IgD-negative memory B cell (primary cell): ENCODE results near the gene NUTF2. TPM values are rescaled to one million over a fixed set of nuclear protein-coding genes. Genes with fewer than 3 reads are reported as not detected.
"Not testable (repeated sequence)": the region's sequence is repeated elsewhere in the genome, so short reads cannot be mapped to it uniquely, and the experiment has no call there.

Experiments
- H3K27ac Mint-ChIP-seq, 3 donors: one replicate each; pipeline ENCODE4 v1.8.0; 2020 to 2022; ENCODE audit warnings: mild to moderate bottlenecking in 3 of 3, mixed read lengths in 3 of 3, moderate library complexity in 1 of 3
- H3K27me3 Mint-ChIP-seq: one replicate; pipeline ENCODE4 v1.8.0; 2021; ENCODE audit warnings: mixed read lengths
- H3K36me3 Mint-ChIP-seq: one replicate; pipeline ENCODE4 v1.8.0; 2020; ENCODE audit warnings: mild to moderate bottlenecking, mixed read lengths
- H3K4me1 Mint-ChIP-seq, 3 donors: one replicate each; pipeline ENCODE4 v1.8.0; 2020 to 2022; ENCODE audit warnings: mixed read lengths in 3 of 3, mild to moderate bottlenecking in 1 of 3
- H3K4me3 Mint-ChIP-seq, 4 donors: one replicate each; pipeline ENCODE4 v1.8.0; 2020 to 2022; ENCODE audit warnings: mild to moderate bottlenecking in 4 of 4, mixed read lengths in 4 of 4, moderate library complexity in 3 of 4
- H3K9me3 Mint-ChIP-seq, 3 donors: one replicate each; pipeline ENCODE4 v1.8.0; 2020 to 2021; ENCODE audit warnings: mixed read lengths in 3 of 3, mild to moderate bottlenecking in 1 of 3
- polyA plus RNA-seq: library from polyadenylated mRNA; unstranded; fragments of 300-500 nt; fragmentation: Illumina TruSeq; gene quantifications from one replicate; pipeline ENCODE4 v1.2.3, GENCODE V29; 2021

Gene NUTF2
- polyA plus RNA-seq, 1 donor from 2014 or later = 111 TPM

GRCh38 chr16:67825119-67825518 lies 21.6 kb upstream of the NUTF2 start:
- Mint-ChIP-seq H3K27me3 (no peaks in the 10 kb centered on the region), H3K27ac (no peak overlapping the region), H3K4me1 (peaks cover 0 to 3% (median 0%) of the 10 kb centered on the region in 3 donors), H3K4me3 (no peak overlapping the region), H3K9me3 (no peaks in the 10 kb centered on the region), H3K36me3 (peaks cover 1% of the 10 kb centered on the region)

GRCh38 chr16:67825906-67826305 lies 20.8 kb upstream of the NUTF2 start:
- no peak overlapping the region for H3K27ac Mint-ChIP-seq
- H3K4me3 Mint-ChIP-seq = no peak overlapping the region
- no peaks in the 10 kb centered on the region for H3K27me3 Mint-ChIP-seq
- peaks cover 0 to 3% (median 0%) of the 10 kb centered on the region in 3 donors for H3K4me1 Mint-ChIP-seq
- no peaks in the 10 kb centered on the region for H3K36me3 Mint-ChIP-seq
- no peaks in the 10 kb centered on the region for H3K9me3 Mint-ChIP-seq

- no peaks in the 10 kb centered on the region for H3K9me3 Mint-ChIP-seq
- no peaks in the 10 kb centered on the region for H3K36me3 Mint-ChIP-seq
- H3K4me3 Mint-ChIP-seq = no peak overlapping the region
- no peaks in the 10 kb centered on the region for H3K27me3 Mint-ChIP-seq
- peak overlapping the region in 1 of 3 donors; percentile 55 for H3K27ac Mint-ChIP-seq
- peaks cover 0 to 11% (median 6%) of the 10 kb centered on the region in 3 donors for H3K4me1 Mint-ChIP-seq
Observed at GRCh38 chr16:67828651-67829050, 18.1 kb upstream of the NUTF2 start.

- no peaks in the 10 kb centered on the region for H3K36me3 Mint-ChIP-seq
- H3K27me3 Mint-ChIP-seq = no peaks in the 10 kb centered on the region
- H3K4me1 Mint-ChIP-seq = peaks cover 5 to 11% (median 7%) of the 10 kb centered on the region in 3 donors
- peak overlapping the region; percentile 81 to 92 (median 90) for H3K4me3 Mint-ChIP-seq
- peak overlapping the region in 1 of 3 donors; percentile 89 for H3K27ac Mint-ChIP-seq
- H3K9me3 Mint-ChIP-seq = no peaks in the 10 kb centered on the region
Observed at GRCh38 chr16:67833030-67833414, 13.7 kb upstream of the NUTF2 start.

- Mint-ChIP-seq H3K27me3 (no peaks in the 10 kb centered on the region), H3K9me3 (no peaks in the 10 kb centered on the region), H3K4me1 (peaks cover 5 to 11% (median 7%) of the 10 kb centered on the region in 3 donors), H3K27ac (peak overlapping the region; percentile 61 to 89 (median 69)), H3K36me3 (no peaks in the 10 kb centered on the region), H3K4me3 (peak overlapping the region; percentile 90 to 93 (median 91))
Observed at GRCh38 chr16:67833415-67834241, 13.1 kb upstream of the NUTF2 start.

- no peaks in the 10 kb centered on the region for H3K27me3 Mint-ChIP-seq
- H3K9me3 Mint-ChIP-seq = no peaks in the 10 kb centered on the region
- no peaks in the 10 kb centered on the region for H3K36me3 Mint-ChIP-seq
- H3K4me3 Mint-ChIP-seq = peak overlapping the region; percentile 90 to 93 (median 91)
- H3K27ac Mint-ChIP-seq = peak overlapping the region in 2 of 3 donors; percentile 39 to 69
- peaks cover 5 to 11% (median 7%) of the 10 kb centered on the region in 3 donors for H3K4me1 Mint-ChIP-seq
Observed at GRCh38 chr16:67834242-67834614, 12.5 kb upstream of the NUTF2 start.

- H3K4me1 Mint-ChIP-seq = peaks cover 12 to 14% (median 13%) of the 10 kb centered on the region in 3 donors
- not testable (repeated sequence) for H3K27ac Mint-ChIP-seq, H3K36me3 Mint-ChIP-seq, H3K27me3 Mint-ChIP-seq, H3K9me3 Mint-ChIP-seq, H3K4me3 Mint-ChIP-seq
Observed at GRCh38 chr16:67837190-67837589, 9.5 kb upstream of the NUTF2 start.

- Mint-ChIP-seq H3K36me3 (no peaks in the 10 kb centered on the region), H3K4me3 (peak overlapping the region in 2 of 4 donors; percentile 5 to 60), H3K27me3 (no peaks in the 10 kb centered on the region), H3K9me3 (no peaks in the 10 kb centered on the region), H3K4me1 (peaks cover 10 to 15% (median 13%) of the 10 kb centered on the region in 3 donors), H3K27ac (no peak overlapping the region)
Observed at GRCh38 chr16:67837811-67838210, 8.9 kb upstream of the NUTF2 start.

GRCh38 chr16:67841198-67841815 lies 5.4 kb upstream of the NUTF2 start:
- H3K27me3 Mint-ChIP-seq = no peaks in the 10 kb centered on the region
- H3K4me1 Mint-ChIP-seq = peaks cover 20 to 32% (median 31%) of the 10 kb centered on the region in 3 donors
- H3K9me3 Mint-ChIP-seq = no peaks in the 10 kb centered on the region
- peak overlapping the region in 2 of 4 donors; percentile 96 to 99 for H3K4me3 Mint-ChIP-seq
- peak overlapping the region in 2 of 3 donors; percentile 92 to 98 for H3K27ac Mint-ChIP-seq
- no peaks in the 10 kb centered on the region for H3K36me3 Mint-ChIP-seq

- Mint-ChIP-seq H3K4me3 (peak within 1 kb of the TSS; percentile 94 to 99 (median 98)), H3K9me3 (no peaks in the 10 kb centered on the region), H3K4me1 (peaks cover 20 to 32% (median 31%) of the 10 kb centered on the region in 3 donors), H3K27ac (peak within 1 kb of the TSS; percentile 92 to 98 (median 97)), H3K27me3 (no peaks in the 10 kb centered on the region), H3K36me3 (no peaks in the 10 kb centered on the region)
Observed at GRCh38 chr16:67841816-67842508, 4.8 kb upstream of the NUTF2 start, which contains the start of gene THAP11. Gene THAP11, plus strand, starts transcription at chr16:67842320. Its CDS starts 235 bp downstream, at chr16:67842555.

GRCh38 chr16:67842509-67843342 lies 4.0 kb upstream of the NUTF2 start:
- peaks cover 23 to 34% (median 32%) of the 10 kb centered on the region in 3 donors for H3K4me1 Mint-ChIP-seq
- no peaks in the 10 kb centered on the region for H3K9me3 Mint-ChIP-seq
- H3K4me3 Mint-ChIP-seq = peak overlapping the region; percentile 92 to 96 (median 96)
- H3K36me3 Mint-ChIP-seq = no peaks in the 10 kb centered on the region
- peak overlapping the region; percentile 92 to 97 (median 95) for H3K27ac Mint-ChIP-seq
- H3K27me3 Mint-ChIP-seq = no peaks in the 10 kb centered on the region

- H3K27me3 Mint-ChIP-seq = no peaks in the 10 kb centered on the region
- H3K36me3 Mint-ChIP-seq = no peaks in the 10 kb centered on the region
- no peaks in the 10 kb centered on the region for H3K9me3 Mint-ChIP-seq
- peak overlapping the region; percentile 92 to 96 (median 96) for H3K4me3 Mint-ChIP-seq
- H3K27ac Mint-ChIP-seq = peak overlapping the region; percentile 92 to 97 (median 95)
- H3K4me1 Mint-ChIP-seq = peaks cover 23 to 37% (median 32%) of the 10 kb centered on the region in 3 donors
Observed at GRCh38 chr16:67843343-67843765, 3.4 kb upstream of the NUTF2 start.

- H3K4me1 Mint-ChIP-seq = peaks cover 27 to 41% (median 32%) of the 10 kb centered on the region in 3 donors
- H3K9me3 Mint-ChIP-seq = no peaks in the 10 kb centered on the region
- no peaks in the 10 kb centered on the region for H3K36me3 Mint-ChIP-seq
- H3K27ac Mint-ChIP-seq = peak overlapping the region in 2 of 3 donors; percentile 50 to 54
- H3K4me3 Mint-ChIP-seq = peak overlapping the region in 3 of 4 donors; percentile 34 to 96 (median 51)
- no peaks in the 10 kb centered on the region for H3K27me3 Mint-ChIP-seq
Observed at GRCh38 chr16:67844497-67844896, 2.2 kb upstream of the NUTF2 start.
